Measurements from ENCODE around the gene U2AF1L4.

Gene U2AF1L4

DNA sequence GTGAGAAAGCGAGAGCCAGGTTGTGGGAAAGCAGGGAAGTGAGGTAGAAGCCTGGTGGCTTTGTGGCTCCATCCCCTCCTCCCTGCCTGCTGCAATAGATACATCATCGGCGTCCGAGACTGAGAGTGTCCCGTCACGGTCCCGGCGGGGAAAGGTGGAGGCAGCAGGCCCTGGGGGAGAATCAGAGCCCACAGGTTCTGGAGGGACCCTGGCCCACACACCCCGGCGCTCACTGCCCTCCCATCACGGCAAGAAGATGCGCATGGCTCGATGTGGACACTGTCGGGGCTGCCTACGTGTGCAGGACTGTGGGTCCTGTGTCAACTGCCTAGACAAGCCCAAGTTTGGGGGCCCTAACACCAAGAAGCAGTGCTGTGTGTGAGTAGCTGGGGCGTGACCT lies 22.3 kb downstream of the U2AF1L4 start:
- peaks cover 85% of the 10 kb centered on the region for H3K36me3 ChIP-seq (ENCODE audit: control insufficient read depth, insufficient read depth, low read length)
- 95 to 96% methylated on average over 8 to 13 of the region's 16 CpGs for WGBS, 2 experiments (ENCODE audit: insufficient coverage in 2 of 2)
- no peak overlapping the region for H3K27ac ChIP-seq (ENCODE audit: low read depth, low read length, severe bottlenecking)
- no peaks in the 10 kb centered on the region for H3K9me3 ChIP-seq (ENCODE audit: control insufficient read depth, low read length)
- H3K4me3 ChIP-seq (ENCODE audit: extremely low read depth, insufficient read depth, low read length, poor library complexity, severe bottlenecking): no peak overlapping the region
- H3K4me1 ChIP-seq (ENCODE audit: control insufficient read depth, insufficient read depth, low read length, poor library complexity, severe bottlenecking): no peaks in the 10 kb centered on the region

DNA sequence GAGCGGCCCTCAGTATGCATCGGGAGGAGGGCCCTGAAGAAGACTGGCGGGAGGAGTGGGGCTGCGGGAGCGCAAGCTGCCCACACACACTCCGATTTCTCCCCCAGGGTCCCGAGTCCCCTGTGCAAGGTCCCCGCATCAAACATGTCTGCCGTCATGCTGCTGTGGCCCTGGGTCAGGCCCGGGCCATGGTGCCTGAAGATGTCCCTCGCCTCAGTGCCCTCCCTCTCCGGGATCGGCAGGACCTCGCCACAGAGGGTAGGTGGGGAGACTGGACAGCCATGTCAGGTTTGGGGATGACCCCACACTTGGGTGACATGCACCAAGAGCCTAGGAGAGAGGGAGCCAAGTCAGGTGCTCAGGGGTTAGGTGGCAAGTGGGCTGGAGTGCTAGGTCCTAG lies 22.8 kb downstream of the U2AF1L4 start:
- WGBS, 2 experiments (ENCODE audit: insufficient coverage in 2 of 2): 96 to 98% methylated on average over 11 to 14 of the region's 14 CpGs
- Histone ChIP-seq H3K4me3 (ENCODE audit: extremely low read depth, insufficient read depth, low read length, poor library complexity, severe bottlenecking) (no peak overlapping the region), H3K27ac (ENCODE audit: low read depth, low read length, severe bottlenecking) (no peak overlapping the region), H3K4me1 (ENCODE audit: control insufficient read depth, insufficient read depth, low read length, poor library complexity, severe bottlenecking) (no peaks in the 10 kb centered on the region), H3K9me3 (ENCODE audit: control insufficient read depth, low read length) (no peaks in the 10 kb centered on the region), H3K36me3 (ENCODE audit: control insufficient read depth, insufficient read depth, low read length) (peaks cover 80% of the 10 kb centered on the region)

DNA sequence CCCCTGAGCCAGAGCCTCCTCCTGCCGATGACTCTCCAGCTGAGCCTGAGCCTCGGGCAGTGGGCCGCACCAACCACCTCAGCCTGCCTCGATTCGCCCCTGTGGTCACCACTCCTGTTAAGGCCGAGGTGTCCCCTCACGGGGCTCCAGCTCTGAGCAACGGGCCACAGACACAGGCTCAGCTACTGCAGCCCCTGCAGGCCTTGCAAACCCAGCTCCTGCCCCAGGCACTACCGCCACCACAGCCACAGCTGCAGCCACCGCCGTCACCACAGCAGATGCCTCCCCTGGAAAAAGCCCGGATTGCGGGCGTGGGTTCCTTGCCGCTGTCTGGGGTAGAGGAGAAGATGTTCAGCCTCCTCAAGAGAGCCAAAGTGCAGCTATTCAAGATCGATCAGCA lies 23.8 kb downstream of the U2AF1L4 start:
- WGBS, 2 experiments (ENCODE audit: insufficient coverage in 2 of 2): 92 to 95% methylated on average over 16 of the region's 16 CpGs
- H3K4me1 ChIP-seq (ENCODE audit: control insufficient read depth, insufficient read depth, low read length, poor library complexity, severe bottlenecking): no peaks in the 10 kb centered on the region
- H3K4me3 ChIP-seq (ENCODE audit: extremely low read depth, insufficient read depth, low read length, poor library complexity, severe bottlenecking): no peak overlapping the region
- H3K36me3 ChIP-seq (ENCODE audit: control insufficient read depth, insufficient read depth, low read length): peaks cover 69% of the 10 kb centered on the region
- no peaks in the 10 kb centered on the region for H3K9me3 ChIP-seq (ENCODE audit: control insufficient read depth, low read length)
- no peak overlapping the region for H3K27ac ChIP-seq (ENCODE audit: low read depth, low read length, severe bottlenecking)

DNA sequence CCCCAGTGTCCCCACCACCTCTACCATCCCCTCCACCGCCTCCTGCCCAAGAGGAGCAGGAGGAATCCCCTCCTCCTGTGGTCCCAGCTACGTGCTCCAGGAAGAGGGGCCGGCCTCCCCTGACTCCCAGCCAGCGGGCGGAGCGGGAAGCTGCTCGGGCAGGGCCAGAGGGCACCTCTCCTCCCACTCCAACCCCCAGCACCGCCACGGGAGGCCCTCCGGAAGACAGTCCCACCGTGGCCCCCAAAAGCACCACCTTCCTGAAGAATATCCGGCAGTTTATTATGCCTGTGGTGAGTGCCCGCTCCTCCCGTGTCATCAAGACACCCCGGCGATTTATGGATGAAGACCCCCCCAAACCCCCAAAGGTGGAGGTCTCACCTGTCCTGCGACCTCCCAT lies 24.6 kb downstream of the U2AF1L4 start:
- Histone ChIP-seq H3K9me3 (ENCODE audit: control insufficient read depth, low read length) (no peaks in the 10 kb centered on the region), H3K27ac (ENCODE audit: low read depth, low read length, severe bottlenecking) (no peak overlapping the region), H3K36me3 (ENCODE audit: control insufficient read depth, insufficient read depth, low read length) (peaks cover 62% of the 10 kb centered on the region), H3K4me3 (ENCODE audit: extremely low read depth, insufficient read depth, low read length, poor library complexity, severe bottlenecking) (no peak overlapping the region), H3K4me1 (ENCODE audit: control insufficient read depth, insufficient read depth, low read length, poor library complexity, severe bottlenecking) (peaks cover 3% of the 10 kb centered on the region)
- WGBS, 2 experiments (ENCODE audit: insufficient coverage in 2 of 2): 92 to 95% methylated on average over 7 to 17 of the region's 17 CpGs

- Histone ChIP-seq H3K9me3 (ENCODE audit: control insufficient read depth, low read length) (no peaks in the 10 kb centered on the region), H3K4me1 (ENCODE audit: control insufficient read depth, insufficient read depth, low read length, poor library complexity, severe bottlenecking) (peaks cover 5% of the 10 kb centered on the region), H3K4me3 (ENCODE audit: extremely low read depth, insufficient read depth, low read length, poor library complexity, severe bottlenecking) (no peak overlapping the region), H3K36me3 (ENCODE audit: control insufficient read depth, insufficient read depth, low read length) (peaks cover 57% of the 10 kb centered on the region), H3K27ac (ENCODE audit: low read depth, low read length, severe bottlenecking) (no peak overlapping the region)
- WGBS, 2 experiments (ENCODE audit: insufficient coverage in 2 of 2): 94 to 97% methylated on average over 8 to 9 of the region's 9 CpGs
Observed at GRCh38 chr19:35720163-35720524, 25.1 kb downstream of the U2AF1L4 start.

- 95 to 96% methylated on average over 18 to 25 of the region's 32 CpGs for WGBS, 2 experiments (ENCODE audit: insufficient coverage in 2 of 2)
- Histone ChIP-seq H3K4me3 (ENCODE audit: extremely low read depth, insufficient read depth, low read length, poor library complexity, severe bottlenecking) (peak overlapping the region; percentile 87), H3K9me3 (ENCODE audit: control insufficient read depth, low read length) (no peaks in the 10 kb centered on the region), H3K27ac (ENCODE audit: low read depth, low read length, severe bottlenecking) (no peak overlapping the region), H3K36me3 (ENCODE audit: control insufficient read depth, insufficient read depth, low read length) (peaks cover 51% of the 10 kb centered on the region), H3K4me1 (ENCODE audit: control insufficient read depth, insufficient read depth, low read length, poor library complexity, severe bottlenecking) (peaks cover 5% of the 10 kb centered on the region)
Observed at GRCh38 chr19:35719402-35720162, 25.6 kb downstream of the U2AF1L4 start.

GRCh38 chr19:35718345-35719041 lies 26.7 kb downstream of the U2AF1L4 start:
- Histone ChIP-seq H3K36me3 (ENCODE audit: control insufficient read depth, insufficient read depth, low read length) (peaks cover 41% of the 10 kb centered on the region), H3K27ac (ENCODE audit: low read depth, low read length, severe bottlenecking) (peak overlapping the region; percentile 66), H3K4me3 (ENCODE audit: extremely low read depth, insufficient read depth, low read length, poor library complexity, severe bottlenecking) (peak overlapping the region; percentile 87), H3K4me1 (ENCODE audit: control insufficient read depth, insufficient read depth, low read length, poor library complexity, severe bottlenecking) (peaks cover 5% of the 10 kb centered on the region), H3K9me3 (ENCODE audit: control insufficient read depth, low read length) (no peaks in the 10 kb centered on the region)
- 4% methylated on average over 37 to 38 of the region's 42 CpGs for WGBS, 2 experiments (ENCODE audit: insufficient coverage in 2 of 2)

DNA sequence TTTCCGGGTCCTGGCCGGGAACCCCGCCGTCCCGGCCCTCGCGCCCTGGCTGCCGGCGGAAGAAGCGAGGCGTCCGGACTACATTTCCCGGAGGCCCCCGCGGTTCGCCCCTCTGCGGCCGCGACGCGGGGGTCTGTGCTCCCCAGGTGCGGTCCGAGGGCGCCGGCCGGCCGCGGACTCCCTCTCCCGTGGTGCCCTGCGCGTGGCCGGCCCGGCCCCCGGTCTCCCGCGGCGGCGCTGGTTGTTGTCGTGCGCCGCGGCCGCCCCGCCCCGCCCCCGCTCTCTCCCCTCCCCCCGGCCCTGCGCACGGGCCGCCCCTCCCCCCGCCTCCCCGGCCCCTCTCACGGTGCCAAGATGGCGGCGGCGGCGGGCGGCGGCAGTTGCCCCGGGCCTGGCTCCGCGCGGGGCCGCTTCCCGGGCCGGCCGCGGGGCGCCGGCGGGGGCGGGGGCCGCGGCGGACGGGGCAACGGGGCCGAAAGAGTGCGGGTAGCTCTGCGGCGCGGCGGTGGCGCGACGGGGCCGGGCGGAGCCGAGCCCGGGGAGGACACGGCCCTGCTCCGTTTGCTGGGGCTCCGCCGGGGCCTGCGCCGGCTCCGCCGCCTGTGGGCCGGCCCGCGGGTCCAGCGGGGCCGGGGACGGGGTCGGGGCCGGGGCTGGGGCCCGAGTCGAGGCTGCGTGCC lies 27.4 kb downstream of the U2AF1L4 start, which contains the start of gene KMT2B:
KMT2B (plus strand) TSS at position 339 of the 680 bp plus-strand sequence; CDS start at position 355, 16 bp downstream.
- Histone ChIP-seq H3K27ac (ENCODE audit: low read depth, low read length, severe bottlenecking) (peak within 1 kb of the TSS; percentile 71), H3K9me3 (ENCODE audit: control insufficient read depth, low read length) (no peaks in the 10 kb centered on the region), H3K36me3 (ENCODE audit: control insufficient read depth, insufficient read depth, low read length) (peaks cover 34% of the 10 kb centered on the region), H3K4me1 (ENCODE audit: control insufficient read depth, insufficient read depth, low read length, poor library complexity, severe bottlenecking) (peaks cover 5% of the 10 kb centered on the region), H3K4me3 (ENCODE audit: extremely low read depth, insufficient read depth, low read length, poor library complexity, severe bottlenecking) (peak within 1 kb of the TSS; percentile 87)
- 0% methylated on average over 55 to 64 of the region's 109 CpGs for WGBS, 2 experiments (ENCODE audit: insufficient coverage in 2 of 2)

DNA sequence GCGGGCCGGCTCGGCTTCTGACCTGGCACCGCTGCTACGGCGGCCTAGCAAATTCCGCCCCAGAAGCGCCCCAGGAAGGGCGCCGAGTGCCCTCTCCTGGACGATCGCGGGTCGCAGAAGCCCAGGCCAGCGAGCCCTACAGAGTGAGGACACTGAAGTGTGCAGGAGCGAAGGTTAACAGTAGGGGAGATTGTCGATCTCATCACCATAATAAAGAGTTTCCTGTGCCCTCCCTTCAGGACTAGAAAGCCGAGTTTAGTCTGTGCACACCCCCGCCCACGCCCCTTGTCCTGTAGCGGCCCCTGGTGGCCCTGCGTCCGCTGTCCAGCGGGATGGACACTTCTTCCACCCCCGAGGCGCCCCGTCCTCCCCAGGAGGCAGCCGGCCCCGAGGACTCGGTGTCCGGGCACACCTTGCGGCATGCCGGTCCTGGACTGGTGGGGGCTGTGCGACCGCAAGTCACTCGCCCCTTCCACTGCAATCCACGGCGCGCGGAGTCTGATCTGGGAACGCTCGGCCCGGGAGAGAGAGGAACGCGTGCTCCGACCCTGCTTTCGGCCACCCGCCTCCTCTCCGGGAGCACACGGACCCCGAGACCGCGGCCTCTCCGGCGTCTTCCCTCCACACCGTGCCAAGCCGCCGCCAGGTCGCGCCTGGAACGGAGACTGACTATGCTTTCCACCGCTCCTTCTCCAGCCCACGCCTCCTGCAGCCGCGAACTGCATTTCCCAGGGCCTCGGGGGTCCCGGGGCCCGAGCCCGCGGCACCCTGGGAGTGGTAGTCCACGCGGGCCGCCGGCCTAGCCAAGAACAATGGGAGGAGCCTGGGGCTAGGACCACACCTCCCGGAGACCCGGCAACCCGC lies 28.2 kb downstream of the U2AF1L4 start:
- 0% methylated on average over 66 to 69 of the region's 77 CpGs for WGBS, 2 experiments (ENCODE audit: insufficient coverage in 2 of 2)
- peaks cover 5% of the 10 kb centered on the region for H3K4me1 ChIP-seq (ENCODE audit: control insufficient read depth, insufficient read depth, low read length, poor library complexity, severe bottlenecking)
- peak overlapping the region; percentile 69 for H3K4me3 ChIP-seq (ENCODE audit: extremely low read depth, insufficient read depth, low read length, poor library complexity, severe bottlenecking)
- H3K9me3 ChIP-seq (ENCODE audit: control insufficient read depth, low read length): no peaks in the 10 kb centered on the region
- H3K36me3 ChIP-seq (ENCODE audit: control insufficient read depth, insufficient read depth, low read length): peaks cover 27% of the 10 kb centered on the region
- peak overlapping the region; percentile 71 for H3K27ac ChIP-seq (ENCODE audit: low read depth, low read length, severe bottlenecking)

Measured in mesodermal cell (in vitro differentiated cells).